ENCODE measurements around the gene ERCC5. TPM values are rescaled to one million over a fixed set of nuclear protein-coding genes. Genes with fewer than 3 reads are reported as not detected.

ERCC5 gene
- total RNA-seq, 4 donors from 2014 or later = 91.8 to 231 (median 113) TPM

DNA sequence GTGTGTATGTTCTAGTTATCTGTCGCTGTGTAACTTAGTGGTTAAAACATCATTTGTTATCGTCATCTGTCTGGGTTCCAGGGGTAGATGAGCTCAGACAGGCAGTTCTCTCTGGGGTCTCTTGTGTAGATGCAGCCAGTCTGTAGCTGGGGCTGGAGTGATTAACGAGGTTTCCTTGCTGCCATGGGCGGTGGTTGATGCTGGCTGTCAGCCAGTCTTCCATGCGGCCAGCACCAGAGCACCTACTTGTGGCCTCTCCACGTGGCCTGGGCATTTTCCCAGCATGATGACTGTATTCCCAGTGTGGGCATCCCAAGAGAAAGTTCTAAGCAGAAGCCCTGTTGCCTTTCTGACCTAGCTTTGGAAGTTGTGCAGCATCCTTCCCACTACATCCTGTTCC, 10.7 kb downstream of the ERCC5 start:
- H3K27ac ChIP-seq = no peak overlapping the region
- TF ChIP-seq, protein P1, sequence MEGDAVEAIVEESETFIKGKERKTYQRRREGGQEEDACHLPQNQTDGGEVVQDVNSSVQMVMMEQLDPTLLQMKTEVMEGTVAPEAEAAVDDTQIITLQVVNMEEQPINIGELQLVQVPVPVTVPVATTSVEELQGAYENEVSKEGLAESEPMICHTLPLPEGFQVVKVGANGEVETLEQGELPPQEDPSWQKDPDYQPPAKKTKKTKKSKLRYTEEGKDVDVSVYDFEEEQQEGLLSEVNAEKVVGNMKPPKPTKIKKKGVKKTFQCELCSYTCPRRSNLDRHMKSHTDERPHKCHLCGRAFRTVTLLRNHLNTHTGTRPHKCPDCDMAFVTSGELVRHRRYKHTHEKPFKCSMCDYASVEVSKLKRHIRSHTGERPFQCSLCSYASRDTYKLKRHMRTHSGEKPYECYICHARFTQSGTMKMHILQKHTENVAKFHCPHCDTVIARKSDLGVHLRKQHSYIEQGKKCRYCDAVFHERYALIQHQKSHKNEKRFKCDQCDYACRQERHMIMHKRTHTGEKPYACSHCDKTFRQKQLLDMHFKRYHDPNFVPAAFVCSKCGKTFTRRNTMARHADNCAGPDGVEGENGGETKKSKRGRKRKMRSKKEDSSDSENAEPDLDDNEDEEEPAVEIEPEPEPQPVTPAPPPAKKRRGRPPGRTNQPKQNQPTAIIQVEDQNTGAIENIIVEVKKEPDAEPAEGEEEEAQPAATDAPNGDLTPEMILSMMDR (IDR thresholded peaks at IDR 0.05) = no peak
- TF ChIP-seq POLR2A (IDR thresholded peaks at IDR 0.05) = no peak
- H3K4me3 ChIP-seq = no peak overlapping the region
- H3K9me3 ChIP-seq = no peaks in the 10 kb centered on the region
- no peak for DNase-seq
- no peaks in the 10 kb centered on the region for H3K4me1 ChIP-seq
- H3K36me3 ChIP-seq = peaks cover 0 to 91% (median 2%) of the 10 kb centered on the region in 3 donors
- H3K27me3 ChIP-seq = no peaks in the 10 kb centered on the region

DNA sequence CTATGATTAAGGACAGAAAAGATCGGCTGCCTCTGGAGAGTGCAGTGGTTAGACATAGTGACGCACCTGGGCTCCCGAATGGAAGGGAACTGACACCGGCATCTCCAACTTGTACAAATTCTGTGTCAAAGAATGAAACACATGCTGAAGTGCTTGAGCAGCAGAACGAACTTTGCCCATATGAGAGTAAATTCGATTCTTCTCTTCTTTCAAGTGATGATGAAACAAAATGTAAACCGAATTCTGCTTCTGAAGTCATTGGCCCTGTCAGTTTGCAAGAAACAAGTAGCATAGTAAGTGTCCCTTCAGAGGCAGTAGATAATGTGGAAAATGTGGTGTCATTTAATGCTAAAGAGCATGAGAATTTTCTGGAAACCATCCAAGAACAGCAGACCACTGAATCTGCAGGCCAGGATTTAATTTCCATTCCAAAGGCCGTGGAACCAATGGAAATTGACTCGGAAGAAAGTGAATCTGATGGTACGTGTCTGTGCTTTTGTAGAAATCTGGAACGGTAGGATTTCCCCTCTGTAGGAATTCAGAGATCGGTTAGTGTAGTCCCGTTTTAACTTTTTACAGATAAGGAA, 16.9 kb downstream of the ERCC5 start:
- no peak for DNase-seq
- Histone ChIP-seq H3K36me3 (peaks cover 3 to 99% (median 4%) of the 10 kb centered on the region in 3 donors), H3K27ac (no peak overlapping the region), H3K27me3 (no peaks in the 10 kb centered on the region), H3K4me1 (no peaks in the 10 kb centered on the region), H3K9me3 (no peaks in the 10 kb centered on the region), H3K4me3 (no peak overlapping the region)
- TF ChIP-seq POLR2A (IDR thresholded peaks at IDR 0.05) = no peak
- TF ChIP-seq, protein P1 (IDR thresholded peaks at IDR 0.05) = no peak

DNA sequence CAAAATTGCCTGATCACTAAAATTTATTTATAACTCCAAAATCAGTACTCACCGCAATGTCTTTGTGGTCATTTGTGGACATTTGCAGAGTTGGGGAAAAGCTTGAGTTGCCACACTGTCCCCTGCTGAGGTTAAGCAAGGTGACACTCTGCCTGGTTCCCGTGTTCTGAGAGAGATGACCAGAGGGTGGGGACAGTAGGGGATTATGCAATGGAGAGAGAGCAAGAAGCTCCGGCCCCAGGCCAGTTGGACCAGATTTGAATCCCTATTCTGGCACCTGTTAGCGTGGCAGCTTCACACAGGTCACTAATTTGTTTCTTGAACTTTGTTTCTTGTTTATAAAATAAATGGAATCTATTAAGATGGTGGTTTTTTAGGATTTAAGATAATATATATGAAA, 17.8 kb downstream of the ERCC5 start:
- no peak for TF ChIP-seq POLR2A (IDR thresholded peaks at IDR 0.05)
- TF ChIP-seq, protein P1 (IDR thresholded peaks at IDR 0.05) = no peak
- peaks cover 3 to 99% (median 4%) of the 10 kb centered on the region in 3 donors for H3K36me3 ChIP-seq

DNA sequence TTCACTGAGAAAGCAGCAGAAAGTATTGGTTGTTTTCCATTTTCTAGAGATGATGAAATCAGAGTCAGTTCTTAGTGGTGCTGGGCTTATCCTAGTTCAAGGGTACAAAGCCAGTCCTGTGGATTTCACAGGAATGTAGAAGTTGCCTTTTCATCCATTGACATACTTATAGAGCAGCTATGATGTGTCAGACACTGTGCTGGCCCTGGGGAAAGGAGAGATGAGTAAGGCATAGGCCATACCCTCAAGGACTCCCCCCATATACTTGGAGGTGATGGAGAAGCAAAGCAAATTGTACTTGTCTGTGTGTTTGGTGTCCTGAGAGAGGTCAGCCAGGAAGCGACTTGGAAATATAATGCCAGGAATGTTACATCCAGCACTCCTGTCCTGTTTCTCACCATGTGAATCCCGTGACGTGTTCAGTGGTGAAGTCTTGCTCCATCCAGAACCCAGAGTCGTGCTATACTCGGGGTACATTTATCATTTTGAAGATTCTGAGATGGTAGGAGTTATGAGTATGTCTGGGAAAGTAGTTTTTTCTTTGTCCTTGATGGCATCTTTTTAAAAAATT, 22.6 kb downstream of the ERCC5 start:
- DNase-seq = no peak
- no peak overlapping the region for H3K27ac ChIP-seq
- TF ChIP-seq POLR2A (IDR thresholded peaks at IDR 0.05) = no peak
- TF ChIP-seq, protein P1 (IDR thresholded peaks at IDR 0.05) = no peak

More for the DNA sequence above, 17.8 kb downstream of the ERCC5 start:
- Histone ChIP-seq H3K27ac (no peak overlapping the region), H3K27me3 (no peaks in the 10 kb centered on the region), H3K4me3 (no peak overlapping the region), H3K4me1 (no peaks in the 10 kb centered on the region), H3K9me3 (no peaks in the 10 kb centered on the region)
- DNase-seq = no peak

DNA sequence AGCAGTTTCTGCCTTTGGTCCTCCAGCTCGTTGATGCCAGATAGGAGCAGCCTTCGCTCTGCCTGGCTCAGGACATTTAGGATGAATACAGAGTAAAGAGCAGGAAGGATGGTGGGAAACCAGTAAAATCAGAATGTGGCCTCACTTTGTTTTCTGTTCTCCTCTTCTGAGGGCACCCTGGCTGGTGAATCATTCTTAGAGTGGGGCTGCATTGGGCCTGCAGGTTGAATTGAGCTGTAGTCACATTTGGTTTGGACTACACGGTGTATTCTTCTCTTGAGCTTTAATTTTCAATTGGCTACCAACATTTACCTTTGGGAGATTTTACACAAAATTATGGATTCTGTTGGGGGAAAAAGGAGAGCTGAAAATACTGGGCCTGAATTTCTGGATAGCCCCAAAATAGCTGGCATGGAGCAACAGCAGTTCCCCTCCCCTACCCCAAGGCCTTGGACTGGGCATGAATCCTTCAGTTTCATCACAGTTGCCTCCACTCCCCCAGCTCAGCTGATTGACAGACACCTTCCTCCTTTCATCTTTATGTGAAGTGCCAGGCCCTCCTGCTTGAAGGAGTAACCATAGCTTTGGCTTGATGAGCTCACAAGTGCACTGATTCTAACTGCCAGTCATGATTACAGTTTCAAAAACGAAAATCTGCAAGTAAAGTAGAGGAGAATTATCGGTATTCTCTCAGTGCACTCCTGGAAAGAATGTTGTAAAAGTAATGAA, 24.3 kb downstream of the ERCC5 start:
- Histone ChIP-seq H3K27ac (no peak overlapping the region), H3K36me3 (peaks cover 0 to 74% (median 0%) of the 10 kb centered on the region in 3 donors), H3K4me3 (no peak overlapping the region), H3K27me3 (no peaks in the 10 kb centered on the region), H3K4me1 (peaks cover 0 to 10% (median 0%) of the 10 kb centered on the region in 4 donors), H3K9me3 (no peaks in the 10 kb centered on the region)
- no peak for DNase-seq
- TF ChIP-seq, protein P1 (IDR thresholded peaks at IDR 0.05) = no peak
- no peak for TF ChIP-seq POLR2A (IDR thresholded peaks at IDR 0.05)

More for the DNA sequence above, 22.6 kb downstream of the ERCC5 start:
- H3K9me3 ChIP-seq = no peaks in the 10 kb centered on the region
- H3K27me3 ChIP-seq = no peaks in the 10 kb centered on the region
- H3K4me1 ChIP-seq = peaks cover 0 to 10% (median 0%) of the 10 kb centered on the region in 4 donors
- H3K4me3 ChIP-seq = no peak overlapping the region
- peaks cover 0 to 74% (median 0%) of the 10 kb centered on the region in 3 donors for H3K36me3 ChIP-seq
